Brain microvascular endothelial cell (primary cell): ENCODE data around the gene IGFBP1.

ENCODE experiments used
- DNase-seq: peaks from one replicate; pipeline ENCODE4 v3.0.0-alpha.2; 2020
- H3K27ac ChIP-seq: fragments of 250-450 bp; sonication (Bioruptor Pico); 2 replicates; pipeline ENCODE4 v1.5.1; 2020; ENCODE audit warnings: mild to moderate bottlenecking, moderate library complexity
- H3K27me3 ChIP-seq: fragments of 250-450 bp; sonication (Bioruptor Pico); replicated peaks from 2 replicates; pipeline ENCODE4 v1.5.1; 2020; ENCODE audit warnings: mild to moderate bottlenecking
- H3K36me3 ChIP-seq: fragments of 250-450 bp; sonication (Bioruptor Pico); replicated peaks from 2 replicates; pipeline ENCODE4 v1.5.1; 2020; ENCODE audit warnings: mild to moderate bottlenecking
- H3K4me3 ChIP-seq: 2 replicates; pipeline ENCODE4 v1.5.1; 2011; ENCODE audit warnings: low read depth, mild to moderate bottlenecking, control low read depth, low read length, moderate library complexity
- in situ Hi-C: cut with HindIII; loops from 2 replicates; pipeline ENCODE4 v1.10.0; 2017; ENCODE audit warnings: low sequenced_read_pairs, low pct_ligation_motif_present
- TF ChIP-seq, protein P1 (sequence below): IDR thresholded peaks from 2 replicates; pipeline ENCODE4 v1.5.1; 2011; ENCODE audit warnings: low read depth, mild to moderate bottlenecking, moderate library complexity, low read length, control low read depth, inconsistent platforms; ENCODE audit errors: missing control alignments

Gene IGFBP1

DNA sequence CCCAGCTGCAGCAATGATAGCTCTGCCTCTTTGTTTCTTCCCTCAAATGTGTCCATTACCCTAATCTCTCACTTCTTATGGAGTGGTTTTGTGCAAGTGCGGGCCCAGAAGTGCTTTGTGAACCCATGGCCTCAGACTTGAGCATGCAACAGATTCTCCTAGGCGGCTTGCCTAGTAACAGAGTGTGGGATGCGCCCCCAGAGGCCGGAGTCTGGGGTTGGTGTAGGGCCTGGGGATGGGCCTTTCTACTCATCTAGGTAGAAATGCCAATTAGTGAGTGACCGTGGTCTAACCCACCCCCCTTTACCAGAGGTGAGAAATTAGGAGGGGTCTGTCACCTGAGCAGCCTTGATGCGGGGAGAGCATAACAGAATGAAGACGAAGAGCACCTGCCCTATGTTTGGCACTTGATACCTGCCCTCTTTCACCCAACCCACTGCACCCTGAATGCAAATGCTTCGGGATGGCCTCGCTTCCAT lies 7.0 kb upstream of the IGFBP1 start:
- no peak for DNase-seq
- Histone ChIP-seq H3K4me3 (no peak overlapping the region), H3K36me3 (no peaks in the 10 kb centered on the region), H3K27ac (peak overlapping the region; percentile 33), H3K27me3 (no peaks in the 10 kb centered on the region)
- in situ Hi-C loops, result no loop called here
- TF ChIP-seq, protein P1, sequence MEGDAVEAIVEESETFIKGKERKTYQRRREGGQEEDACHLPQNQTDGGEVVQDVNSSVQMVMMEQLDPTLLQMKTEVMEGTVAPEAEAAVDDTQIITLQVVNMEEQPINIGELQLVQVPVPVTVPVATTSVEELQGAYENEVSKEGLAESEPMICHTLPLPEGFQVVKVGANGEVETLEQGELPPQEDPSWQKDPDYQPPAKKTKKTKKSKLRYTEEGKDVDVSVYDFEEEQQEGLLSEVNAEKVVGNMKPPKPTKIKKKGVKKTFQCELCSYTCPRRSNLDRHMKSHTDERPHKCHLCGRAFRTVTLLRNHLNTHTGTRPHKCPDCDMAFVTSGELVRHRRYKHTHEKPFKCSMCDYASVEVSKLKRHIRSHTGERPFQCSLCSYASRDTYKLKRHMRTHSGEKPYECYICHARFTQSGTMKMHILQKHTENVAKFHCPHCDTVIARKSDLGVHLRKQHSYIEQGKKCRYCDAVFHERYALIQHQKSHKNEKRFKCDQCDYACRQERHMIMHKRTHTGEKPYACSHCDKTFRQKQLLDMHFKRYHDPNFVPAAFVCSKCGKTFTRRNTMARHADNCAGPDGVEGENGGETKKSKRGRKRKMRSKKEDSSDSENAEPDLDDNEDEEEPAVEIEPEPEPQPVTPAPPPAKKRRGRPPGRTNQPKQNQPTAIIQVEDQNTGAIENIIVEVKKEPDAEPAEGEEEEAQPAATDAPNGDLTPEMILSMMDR, result no peak

DNA sequence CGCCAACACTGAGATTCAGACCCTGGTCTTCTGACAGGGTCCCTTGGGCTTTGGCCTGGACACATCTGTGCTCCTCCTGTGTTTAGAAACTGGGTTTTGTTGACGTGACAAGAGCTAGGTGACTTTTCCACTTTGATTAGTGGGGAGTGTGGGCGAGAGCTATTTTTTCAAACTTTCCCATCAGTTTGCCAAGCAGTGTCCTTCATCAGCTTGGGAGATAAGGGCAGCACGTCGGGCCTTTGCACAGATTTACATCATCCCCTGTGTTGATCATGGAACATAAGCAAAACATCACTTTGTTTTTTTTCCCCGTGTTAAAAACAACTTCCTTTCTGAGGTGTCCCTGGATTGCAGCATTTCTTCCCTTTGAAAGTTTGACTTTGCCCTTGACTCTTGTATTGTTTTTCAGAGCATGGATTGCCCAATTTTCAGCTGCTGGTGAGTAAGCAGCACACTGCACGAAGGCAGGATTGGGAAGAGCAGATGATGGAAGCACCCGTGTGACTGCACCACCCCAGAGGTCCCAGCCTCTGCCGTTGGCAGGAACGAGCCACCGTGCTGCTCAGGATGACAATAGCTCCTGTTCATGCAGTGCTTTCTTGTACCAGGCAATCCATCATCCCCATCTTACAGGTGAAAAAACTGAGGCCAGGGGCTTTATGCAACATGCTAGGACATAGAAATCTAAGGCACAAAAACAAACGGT lies 6.4 kb upstream of the IGFBP1 start:
- peak overlapping the region; percentile 33 for H3K27ac ChIP-seq
- no peaks in the 10 kb centered on the region for H3K36me3 ChIP-seq
- H3K4me3 ChIP-seq, result no peak overlapping the region
- H3K27me3 ChIP-seq, result no peaks in the 10 kb centered on the region
- TF ChIP-seq, protein P1, result no peak
- DNase-seq, result peak; percentile 70
- in situ Hi-C loops, result no loop called here

DNA sequence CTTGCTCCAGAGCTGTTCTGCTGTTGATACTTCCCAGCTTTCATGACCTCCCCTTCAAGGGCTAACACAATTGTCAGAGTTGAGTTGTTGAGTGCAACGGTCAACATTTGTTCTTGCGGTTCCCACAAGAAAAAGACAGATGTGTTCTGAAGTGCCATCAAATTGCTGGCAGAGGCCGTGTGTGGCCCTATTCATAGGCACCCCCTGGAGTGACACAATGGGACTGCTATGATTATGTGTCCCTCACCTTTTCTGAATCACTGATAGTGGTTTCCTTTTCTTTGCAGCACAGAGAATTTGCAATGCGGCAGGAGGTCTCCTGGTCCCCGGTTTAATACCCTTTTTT lies 5.8 kb upstream of the IGFBP1 start:
- DNase-seq, result no peak
- TF ChIP-seq, protein P1, result no peak
- peak overlapping the region; percentile 33 for H3K27ac ChIP-seq
- no peaks in the 10 kb centered on the region for H3K27me3 ChIP-seq
- in situ Hi-C loops, result no loop called here
- no peaks in the 10 kb centered on the region for H3K36me3 ChIP-seq
- no peak overlapping the region for H3K4me3 ChIP-seq

DNA sequence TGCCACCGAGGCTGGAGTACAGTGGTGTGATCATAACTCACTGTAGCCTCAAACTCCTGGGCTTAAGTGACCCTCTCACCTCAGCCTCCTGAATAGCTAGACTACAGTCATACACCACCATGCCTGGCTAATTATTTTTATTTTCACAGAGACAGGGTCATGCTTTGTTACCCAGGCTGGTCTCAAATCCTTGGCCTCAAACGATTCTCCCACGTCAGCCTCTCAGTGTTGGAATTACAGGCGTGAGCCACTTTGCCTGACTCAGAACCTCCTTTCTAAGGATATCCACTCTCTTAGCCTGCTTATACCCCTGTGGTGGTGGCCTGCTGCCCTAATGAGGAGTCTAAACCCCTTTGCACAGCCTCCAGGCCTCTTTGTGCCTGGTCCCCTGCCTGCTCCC lies 4.2 kb upstream of the IGFBP1 start:
- Histone ChIP-seq H3K36me3 (no peaks in the 10 kb centered on the region), H3K4me3 (no peak overlapping the region), H3K27me3 (no peaks in the 10 kb centered on the region), H3K27ac (no peak overlapping the region)
- TF ChIP-seq, protein P1, result no peak
- in situ Hi-C loops, result no loop called here
- no peak for DNase-seq

DNA sequence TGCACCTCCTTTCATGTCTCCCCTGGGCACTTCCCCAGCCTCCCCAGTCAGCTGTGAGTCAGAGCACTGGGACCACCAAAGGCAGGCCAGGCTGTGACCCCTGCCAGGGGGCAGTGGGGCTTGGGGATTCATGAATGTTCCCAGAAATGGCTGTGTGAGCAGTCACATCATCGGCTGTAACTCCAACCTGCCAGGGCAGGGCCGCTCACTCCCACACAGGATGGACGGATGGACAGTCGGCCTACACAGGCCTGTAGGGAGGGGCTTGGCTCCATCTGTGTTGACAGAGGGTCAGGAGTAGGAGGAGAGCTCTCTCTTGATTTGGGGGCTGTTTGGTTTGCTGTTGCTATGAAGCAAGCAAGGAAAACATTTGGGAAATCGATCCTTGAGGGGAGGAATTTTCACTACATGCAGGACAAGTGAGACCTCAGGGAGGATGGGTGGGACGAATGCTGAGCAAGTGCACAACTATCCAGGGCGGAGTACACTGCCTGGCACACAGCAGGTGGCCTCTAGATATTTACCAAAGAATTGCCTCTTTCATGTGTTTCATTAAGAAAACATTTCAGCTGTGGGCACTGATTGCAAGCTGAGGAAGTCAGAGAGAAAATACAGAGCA lies 2.9 kb upstream of the IGFBP1 start:
- no peak overlapping the region for H3K4me3 ChIP-seq
- in situ Hi-C loops, result no loop called here
- TF ChIP-seq, protein P1, result no peak
- no peaks in the 10 kb centered on the region for H3K36me3 ChIP-seq
- no peaks in the 10 kb centered on the region for H3K27me3 ChIP-seq
- no peak for DNase-seq
- H3K27ac ChIP-seq, result peak overlapping the region; percentile 9
